C4-2B (cell line): ENCODE data around the gene L1CAM.

Experiments
- ZFX ChIP-seq: fragments of 450-650 bp; IDR thresholded peaks from 2 replicates; pipeline ENCODE4 v1.6.1; 2017
- TF ChIP-seq, protein P1 (sequence below): fragments of 450-650 bp; conservative IDR thresholded peaks from 2 replicates; pipeline ENCODE4 v1.5.1; 2017; ENCODE audit warnings: mild to moderate bottlenecking

DNA sequence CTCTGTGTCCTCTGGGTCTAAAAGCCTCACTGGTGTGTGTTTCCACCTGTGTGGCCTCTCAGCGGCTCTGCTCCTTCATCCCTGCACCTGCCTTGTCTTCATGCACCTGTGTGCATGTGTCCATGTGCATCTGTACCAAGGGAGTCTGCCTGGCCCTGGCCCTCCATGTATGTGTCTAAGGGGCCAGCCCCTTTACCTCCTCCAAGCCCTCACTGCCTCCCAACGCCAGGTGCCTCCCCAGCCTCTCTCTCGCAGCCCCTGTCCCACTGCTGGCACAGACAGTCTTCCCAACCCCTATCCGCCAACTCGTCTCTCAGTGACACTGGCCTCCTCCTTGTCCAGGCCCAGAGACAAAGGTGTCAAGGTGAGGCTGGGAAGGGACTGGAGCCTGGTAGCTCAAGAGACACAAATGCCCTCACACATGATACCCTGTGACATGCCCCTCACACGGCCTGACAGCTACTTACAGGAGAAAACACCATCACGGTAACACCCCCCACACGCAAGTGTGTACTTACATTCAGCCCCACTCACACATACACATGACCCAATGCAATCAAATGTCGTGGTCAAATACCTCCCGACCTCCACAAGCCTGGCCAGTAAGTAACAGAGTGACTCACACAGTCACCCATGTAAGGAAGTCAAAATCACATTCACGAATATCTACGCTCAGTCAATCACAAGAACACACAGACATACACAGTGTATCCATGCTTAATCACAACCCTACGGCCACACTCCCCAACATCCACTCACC, 11.4 kb downstream of the L1CAM start:
- TF ChIP-seq, protein P1, sequence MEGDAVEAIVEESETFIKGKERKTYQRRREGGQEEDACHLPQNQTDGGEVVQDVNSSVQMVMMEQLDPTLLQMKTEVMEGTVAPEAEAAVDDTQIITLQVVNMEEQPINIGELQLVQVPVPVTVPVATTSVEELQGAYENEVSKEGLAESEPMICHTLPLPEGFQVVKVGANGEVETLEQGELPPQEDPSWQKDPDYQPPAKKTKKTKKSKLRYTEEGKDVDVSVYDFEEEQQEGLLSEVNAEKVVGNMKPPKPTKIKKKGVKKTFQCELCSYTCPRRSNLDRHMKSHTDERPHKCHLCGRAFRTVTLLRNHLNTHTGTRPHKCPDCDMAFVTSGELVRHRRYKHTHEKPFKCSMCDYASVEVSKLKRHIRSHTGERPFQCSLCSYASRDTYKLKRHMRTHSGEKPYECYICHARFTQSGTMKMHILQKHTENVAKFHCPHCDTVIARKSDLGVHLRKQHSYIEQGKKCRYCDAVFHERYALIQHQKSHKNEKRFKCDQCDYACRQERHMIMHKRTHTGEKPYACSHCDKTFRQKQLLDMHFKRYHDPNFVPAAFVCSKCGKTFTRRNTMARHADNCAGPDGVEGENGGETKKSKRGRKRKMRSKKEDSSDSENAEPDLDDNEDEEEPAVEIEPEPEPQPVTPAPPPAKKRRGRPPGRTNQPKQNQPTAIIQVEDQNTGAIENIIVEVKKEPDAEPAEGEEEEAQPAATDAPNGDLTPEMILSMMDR = no peak
- TF ChIP-seq ZFX = no peak
